Right renal pelvis (tissue), 4 donors: Measurements from ENCODE around the gene TRAP1. TPM values are rescaled to one million over a fixed set of nuclear protein-coding genes. Genes with fewer than 3 reads are reported as not detected.

Experiments
- DNase-seq, 4 donors: peaks; one replicate each; pipeline ENCODE4 v3.0.0-alpha.2; 2013; ENCODE audit warnings: low read depth in 4 of 4, low spot score in 3 of 4, missing footprints in 1 of 4
- polyA plus RNA-seq, 4 donors: library from polyadenylated mRNA; unstranded; fragments of 120-200 nt; gene quantifications; one replicate each; pipeline ENCODE4 v1.2.1, GENCODE V29; 2013; ENCODE audit not compliant: insufficient read length in 4 of 4

TRAP1 gene
- polyA plus RNA-seq, result 100 to 1,000 TPM in 2 of 4 donors, 10 to 100 TPM in 2; 92.8 to 114 (median 101) TPM

DNA sequence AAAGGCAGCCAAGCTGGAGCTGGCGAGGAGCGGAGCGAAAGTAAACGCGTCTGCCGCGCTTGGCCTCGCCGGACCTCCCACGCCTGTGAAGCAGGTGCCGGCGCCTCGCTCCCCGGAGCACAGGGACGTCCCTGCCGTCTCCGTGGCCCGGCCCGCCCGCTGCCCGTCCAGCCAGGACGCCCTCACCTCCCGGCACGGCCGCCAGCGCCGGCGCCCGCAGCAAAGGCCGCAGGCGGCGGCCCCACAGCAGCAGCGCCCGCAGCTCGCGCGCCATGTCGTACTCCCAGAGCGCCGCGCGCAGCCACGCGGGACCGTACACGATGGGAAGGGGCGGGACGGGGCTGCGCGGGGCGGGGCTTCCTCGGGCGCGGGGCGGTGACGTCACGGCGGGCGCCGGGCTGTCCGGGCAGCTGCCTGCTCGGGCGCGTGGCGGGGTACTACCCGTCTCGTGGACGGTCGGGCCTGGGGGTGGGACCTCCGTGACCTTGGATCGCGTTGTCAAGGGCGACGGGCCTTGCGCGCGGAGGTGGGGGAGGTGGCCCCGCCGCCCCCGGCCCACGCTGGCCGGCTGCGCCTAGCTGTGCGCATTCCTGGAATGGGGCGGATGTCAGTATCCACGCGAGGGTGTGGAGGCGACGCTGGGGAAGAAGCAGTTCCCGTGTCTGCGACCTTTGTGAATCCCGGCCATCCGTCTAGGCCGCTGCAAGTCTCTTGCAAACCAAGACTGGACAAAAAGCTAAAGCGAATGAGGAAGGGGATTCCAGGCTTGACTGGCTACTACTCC lies at the start of gene TRAP1:
TSS of gene TRAP1 (minus strand) at position 290 of the 784 bp plus-strand sequence. CDS start at position 274, 16 bp downstream.
- DNase-seq, result peak; percentile 52 to 72 (median 62)

DNA sequence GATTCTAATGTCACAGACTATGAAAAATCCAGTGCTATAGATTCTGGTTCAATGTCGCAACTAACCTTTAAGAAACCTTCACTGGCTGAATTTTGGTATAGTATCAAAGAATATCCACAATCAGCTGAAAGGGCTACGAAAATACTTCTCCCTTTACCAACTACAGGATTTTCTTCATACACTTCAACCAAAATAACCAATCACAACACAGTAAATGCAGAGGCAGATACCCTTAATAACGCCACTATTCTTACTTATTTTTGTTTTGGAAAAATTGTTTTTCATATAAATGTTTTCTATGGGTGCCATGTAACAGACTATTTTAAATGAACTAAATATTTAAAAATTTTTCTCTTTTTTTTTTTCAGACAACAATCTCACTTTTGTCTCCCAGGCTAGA lies 48.9 kb upstream of the TRAP1 start:
- DNase-seq, result no peak

DNA sequence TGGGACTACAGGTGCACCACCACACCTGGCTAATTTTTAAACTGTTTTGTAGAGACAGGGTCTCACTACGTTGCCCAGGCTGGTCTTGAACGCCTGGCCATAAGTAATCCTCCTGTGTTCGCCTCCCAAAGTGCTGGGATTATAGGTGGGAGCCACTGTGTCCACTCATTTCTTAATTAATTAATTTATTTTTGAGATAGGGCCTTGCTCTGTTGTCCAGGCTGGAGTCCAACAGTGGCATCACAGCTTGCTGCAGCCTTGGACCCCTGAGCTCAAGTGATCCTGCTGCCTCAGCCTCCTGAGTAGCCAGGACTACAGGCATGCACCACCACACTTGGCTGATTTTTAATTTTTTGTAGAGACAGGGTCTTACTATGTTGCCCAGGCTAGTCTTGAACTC lies 47.1 kb upstream of the TRAP1 start:
- no peak for DNase-seq

DNA sequence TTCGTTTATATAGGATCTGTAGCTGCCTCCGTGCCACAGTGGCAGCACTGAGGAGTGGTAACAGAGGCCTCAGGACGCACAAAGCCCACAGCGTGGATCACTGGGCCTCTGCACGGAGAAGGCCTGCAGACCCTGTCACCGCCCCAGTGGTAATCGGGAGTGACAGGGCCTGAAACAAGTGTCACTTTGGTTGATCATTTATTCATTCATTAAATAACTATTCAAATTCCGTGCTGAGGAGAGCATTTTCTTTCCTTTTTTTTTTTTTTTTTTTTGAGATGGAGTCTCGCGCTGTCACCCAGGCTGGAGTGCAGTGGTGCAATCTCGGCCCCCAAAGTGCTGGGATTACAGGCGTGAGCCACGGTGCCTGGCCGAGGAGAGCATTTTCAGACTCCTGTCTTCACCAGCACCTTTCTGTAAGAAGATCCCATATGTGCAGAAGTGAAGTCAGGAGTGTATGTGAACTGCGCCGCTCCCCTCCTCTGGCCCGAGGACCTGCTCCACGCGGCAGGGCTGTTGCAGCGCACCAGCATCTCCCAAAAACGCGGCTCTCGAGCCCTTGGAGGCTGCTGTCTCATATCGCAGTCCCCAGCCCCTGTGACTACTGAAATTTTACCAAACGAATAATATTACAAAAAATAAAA lies 44.9 kb upstream of the TRAP1 start:
- no peak for DNase-seq

DNA sequence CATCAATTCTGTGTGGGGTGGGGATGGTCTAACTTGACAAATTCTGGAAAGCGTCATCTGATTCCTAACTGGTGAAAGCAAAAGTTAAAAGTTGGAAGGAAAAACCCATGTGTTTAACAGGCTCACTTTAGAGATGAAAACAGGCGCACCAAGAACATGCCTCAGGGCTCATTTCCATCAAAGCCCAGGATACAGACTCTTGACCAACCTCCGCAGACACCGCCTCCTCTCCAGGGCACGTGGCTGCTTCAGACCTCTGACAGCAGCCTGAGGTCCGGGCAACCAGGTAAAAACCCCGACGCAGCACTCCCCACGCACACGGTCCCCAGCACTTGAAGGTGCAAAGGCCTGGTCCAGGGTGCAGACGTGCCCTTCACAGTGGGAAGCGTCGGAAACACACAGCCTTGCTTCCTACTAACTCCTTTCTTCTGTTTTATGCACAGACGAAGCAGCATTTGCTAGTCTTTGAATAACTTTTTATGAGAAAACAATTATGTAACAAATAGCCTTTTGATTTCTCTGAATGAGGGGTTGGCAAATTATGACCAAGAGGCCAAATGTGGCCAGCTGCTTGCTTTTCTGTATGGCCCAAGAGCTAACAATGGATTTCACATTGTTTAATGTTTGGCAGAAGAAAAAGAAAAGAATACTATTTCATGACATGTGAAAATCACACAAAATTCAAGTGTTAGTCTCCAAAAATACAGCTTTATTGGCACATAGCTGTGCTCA lies 44.2 kb upstream of the TRAP1 start:
- no peak for DNase-seq

DNA sequence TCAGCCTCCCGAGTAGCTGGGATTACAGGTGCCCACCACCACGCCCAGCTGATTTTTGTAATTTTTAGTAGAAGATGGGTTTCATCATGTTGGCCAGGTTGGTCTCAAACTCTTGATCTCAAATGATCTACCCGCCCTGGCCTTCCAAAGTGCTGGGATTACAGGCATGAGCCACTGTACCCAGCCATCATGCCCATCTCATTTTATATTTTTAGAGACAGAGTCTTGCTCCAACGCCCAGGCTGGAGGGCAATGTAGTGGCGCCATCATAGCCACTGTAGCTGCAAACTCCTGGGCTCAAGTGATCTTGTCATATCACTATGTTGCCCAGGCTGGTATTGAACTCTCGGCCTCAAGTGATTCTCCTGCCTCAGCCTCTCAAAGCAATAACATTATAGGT lies 43.2 kb upstream of the TRAP1 start:
- DNase-seq, result no peak

DNA sequence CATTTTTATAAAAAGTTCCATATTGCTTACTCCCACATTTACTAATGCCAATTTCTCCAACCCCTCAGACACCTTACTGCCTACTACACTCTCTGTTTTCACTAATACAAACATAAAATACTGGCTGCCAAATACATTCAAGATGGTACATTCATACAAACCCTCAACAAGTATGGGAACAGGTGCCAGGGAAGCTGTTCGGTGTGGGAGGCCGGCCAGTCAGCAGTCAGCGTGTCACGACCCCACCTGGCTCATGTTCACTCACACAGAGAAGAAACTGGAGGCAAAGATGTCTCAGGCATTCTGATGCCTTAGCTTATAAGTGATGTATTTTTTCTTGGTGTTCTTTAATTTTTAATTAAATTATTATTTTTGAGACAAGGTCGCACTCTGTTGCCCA lies 42.4 kb upstream of the TRAP1 start:
- DNase-seq, result no peak

DNA sequence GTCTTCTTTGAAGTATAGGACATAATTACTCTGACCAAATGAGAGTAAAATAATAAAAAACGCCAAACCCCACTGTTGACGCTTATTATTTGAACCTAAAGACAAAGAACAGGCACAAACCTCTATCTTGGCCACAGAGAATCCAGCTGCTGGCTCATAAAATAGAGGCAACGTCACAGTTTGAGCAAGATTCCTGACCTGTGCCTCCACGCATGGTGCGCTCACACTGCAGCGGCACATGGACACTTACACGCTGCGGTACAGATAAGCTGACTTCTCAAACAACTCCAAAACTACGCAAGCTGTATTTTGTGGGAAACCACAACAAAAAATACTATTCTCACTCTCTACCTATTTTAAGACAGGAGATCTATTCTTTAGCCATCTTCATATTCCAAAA lies 38.8 kb upstream of the TRAP1 start:
- no peak for DNase-seq

DNA sequence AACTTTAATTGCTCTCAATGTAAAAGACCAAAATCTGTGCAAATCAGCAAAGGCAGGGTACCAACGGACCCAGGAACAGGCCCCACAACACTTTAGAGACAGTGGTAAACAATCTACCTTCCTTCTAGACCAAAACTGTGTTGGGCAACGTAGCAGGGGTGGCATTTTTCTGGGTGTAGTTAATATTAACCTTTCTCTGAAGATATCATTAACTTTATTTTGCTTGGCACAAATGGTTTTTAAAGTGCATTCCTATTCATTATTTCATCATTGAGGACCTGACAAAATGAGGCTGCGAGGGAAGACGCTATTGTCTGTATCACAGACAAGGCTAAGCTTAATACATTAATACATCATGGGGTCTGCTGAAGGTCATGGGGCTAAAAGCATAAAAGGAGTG lies 37.9 kb upstream of the TRAP1 start:
- DNase-seq, result no peak

DNA sequence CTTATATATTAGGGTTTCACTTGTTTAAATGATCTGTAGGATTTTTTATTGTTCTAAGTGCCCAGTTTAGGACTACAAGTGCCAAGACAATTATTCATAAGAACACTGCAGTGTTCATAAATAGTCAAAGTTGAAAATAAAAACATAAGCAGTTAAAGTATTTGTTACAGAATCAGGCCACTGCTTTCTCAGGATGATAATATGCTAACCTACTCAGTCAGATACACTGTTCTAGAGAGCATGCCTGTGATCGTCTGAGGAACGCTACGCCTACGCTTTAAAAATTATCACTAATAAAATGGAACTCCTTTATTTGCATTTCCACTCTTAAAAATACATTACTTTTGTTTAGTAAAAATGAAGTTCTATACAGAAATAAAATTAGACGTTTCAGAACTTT lies 37.4 kb upstream of the TRAP1 start:
- no peak for DNase-seq

DNA sequence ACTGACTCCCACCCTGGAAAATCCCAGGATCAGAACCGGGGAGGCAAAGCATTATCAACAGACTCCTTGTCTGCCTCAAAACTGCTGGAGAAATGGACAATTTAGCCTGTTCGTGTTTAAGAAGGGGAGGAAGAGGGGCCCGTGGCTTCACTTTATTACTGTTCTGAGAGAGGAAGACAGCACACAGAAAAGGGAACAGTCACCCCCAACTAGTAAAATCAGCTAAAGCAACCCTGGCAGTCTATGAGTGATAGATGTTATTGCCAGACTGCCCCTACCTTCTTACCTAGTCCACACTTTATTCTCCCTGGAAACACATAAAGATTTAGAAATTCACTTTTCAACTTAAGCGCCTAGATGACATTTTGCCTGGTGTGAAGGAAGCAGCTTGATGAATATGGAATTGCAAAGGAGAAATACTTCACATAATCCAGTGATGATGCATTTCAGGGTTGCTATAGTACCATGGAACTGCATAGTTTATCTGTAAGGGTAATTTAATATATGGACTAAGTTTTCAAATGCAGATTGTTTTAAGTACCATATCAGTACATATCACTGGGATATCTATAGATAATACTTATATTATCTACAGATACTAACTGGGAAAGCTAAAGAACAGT lies 36.9 kb upstream of the TRAP1 start:
- DNase-seq, result no peak

DNA sequence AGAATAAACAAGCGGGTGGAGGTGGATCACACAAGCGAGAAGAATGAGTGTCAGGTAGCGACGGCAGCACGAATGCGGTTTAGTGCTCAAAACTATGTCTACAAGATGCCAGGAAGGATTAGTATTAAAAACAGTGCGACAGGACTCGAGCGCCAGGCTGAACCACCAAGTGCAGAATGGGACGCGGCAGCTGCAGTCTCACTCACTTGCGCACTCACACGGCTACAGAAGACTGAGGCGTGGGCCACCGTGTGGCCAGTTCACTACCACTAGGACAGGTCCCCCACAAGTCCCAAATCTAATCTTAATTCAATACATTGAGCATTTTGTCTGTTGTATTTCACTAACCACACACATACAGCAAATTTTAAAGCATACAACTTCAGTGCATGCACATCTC lies 35.7 kb upstream of the TRAP1 start:
- DNase-seq, result no peak

DNA sequence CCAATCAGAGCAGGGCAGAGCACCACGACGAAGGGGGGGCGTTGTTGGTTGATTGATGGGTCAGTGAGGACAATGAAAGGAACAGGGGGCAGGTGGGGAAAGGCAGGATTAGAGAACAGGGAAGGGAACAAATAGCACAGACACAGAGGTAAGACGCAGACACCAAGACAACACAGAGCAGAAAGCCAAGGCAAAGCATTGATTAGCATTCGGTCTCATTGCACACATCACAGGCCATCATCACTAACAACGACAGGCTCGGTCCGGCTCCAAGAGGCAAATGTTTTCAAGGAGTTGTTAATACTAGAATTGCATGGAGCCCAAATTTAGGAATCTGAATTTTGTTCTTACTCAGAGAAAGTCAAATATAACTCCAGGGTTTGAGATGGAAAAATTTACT lies 34.6 kb upstream of the TRAP1 start:
- DNase-seq, result no peak

DNA sequence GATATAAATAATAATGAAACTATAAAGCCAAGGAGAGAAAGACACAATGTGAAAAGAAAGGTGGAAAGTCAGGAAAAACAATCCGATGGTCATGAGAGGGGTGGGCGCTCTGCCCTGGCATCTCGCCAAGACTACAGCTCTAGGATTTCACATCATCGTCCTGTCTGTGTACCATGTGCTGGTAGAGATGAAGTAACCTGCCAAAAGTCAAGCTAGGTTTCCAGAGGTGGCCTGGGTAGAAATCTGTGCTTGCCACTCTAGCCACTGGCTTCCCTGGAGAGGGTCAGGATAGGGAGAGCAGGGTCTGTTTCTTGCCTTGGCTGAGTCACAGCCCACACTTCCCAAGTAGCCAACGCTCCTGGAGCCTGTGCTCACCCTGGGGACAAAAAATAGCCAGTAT lies 31.0 kb upstream of the TRAP1 start:
- DNase-seq, result no peak

DNA sequence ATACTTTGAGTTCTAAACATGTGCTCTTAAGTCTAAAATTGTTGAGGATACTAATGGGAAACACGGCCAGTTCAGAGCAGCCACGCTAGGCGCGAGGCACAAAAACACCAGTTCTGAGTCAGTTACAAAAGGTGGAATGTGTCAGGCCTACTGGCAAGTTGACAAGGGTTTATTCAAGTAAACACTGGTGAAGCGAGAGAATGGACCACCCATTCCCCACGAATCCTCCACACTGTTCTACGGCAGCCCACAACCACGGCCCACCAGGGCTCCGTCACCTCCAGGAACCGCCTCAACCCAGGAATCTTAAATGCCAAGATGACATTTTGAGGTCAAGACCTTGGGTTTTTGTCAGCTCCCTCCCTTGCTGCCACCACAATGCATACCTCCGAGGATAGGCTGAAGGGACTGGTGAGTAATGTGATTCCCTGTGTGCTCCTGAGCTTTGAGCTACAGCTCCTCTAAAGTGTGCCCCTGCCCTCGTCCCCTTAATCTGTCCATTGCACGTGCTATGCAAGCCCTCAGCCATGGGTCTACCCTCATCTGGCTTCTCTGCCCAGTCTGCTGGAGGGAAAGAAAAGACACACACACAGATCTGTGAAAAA lies 28.5 kb upstream of the TRAP1 start:
- no peak for DNase-seq

DNA sequence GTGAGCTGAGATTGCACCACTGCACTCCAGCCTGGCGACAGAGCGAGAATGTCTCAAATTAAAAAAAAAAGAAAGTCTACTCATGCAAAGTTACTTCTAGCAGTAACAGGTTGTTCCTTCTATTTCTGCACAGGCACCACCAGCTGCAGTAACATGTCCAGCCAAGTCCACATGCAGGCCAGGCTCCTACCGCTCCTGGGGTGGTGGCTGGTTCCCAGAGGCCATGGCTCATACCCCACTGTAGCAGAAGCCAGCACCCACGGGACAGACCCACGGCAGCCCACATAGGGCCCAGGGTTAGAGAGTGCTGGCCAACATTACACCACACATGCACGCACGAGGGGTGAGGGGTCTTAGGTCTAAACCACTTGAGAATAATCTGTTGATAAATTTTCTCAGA lies 26.7 kb upstream of the TRAP1 start:
- no peak for DNase-seq

DNA sequence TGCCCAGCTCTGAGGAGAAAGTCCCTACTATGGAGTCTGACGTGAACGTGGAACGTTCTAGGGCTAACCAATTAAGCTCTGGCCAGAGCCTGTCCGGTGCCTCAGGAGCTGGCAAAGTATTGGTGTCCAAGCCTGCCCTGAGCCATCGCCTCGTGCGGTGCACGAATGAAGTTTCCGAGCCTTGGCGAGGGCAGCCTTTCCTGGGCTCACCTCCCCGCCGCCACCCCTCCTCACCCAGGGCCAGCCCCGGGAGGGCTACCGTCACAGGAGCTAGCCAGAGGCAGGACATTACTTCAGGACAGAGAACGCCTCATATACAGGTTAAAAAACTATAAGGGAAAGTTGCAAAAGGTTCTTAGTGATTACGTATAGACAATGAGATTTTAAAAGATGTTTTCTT lies 23.6 kb upstream of the TRAP1 start:
- DNase-seq, result no peak

DNA sequence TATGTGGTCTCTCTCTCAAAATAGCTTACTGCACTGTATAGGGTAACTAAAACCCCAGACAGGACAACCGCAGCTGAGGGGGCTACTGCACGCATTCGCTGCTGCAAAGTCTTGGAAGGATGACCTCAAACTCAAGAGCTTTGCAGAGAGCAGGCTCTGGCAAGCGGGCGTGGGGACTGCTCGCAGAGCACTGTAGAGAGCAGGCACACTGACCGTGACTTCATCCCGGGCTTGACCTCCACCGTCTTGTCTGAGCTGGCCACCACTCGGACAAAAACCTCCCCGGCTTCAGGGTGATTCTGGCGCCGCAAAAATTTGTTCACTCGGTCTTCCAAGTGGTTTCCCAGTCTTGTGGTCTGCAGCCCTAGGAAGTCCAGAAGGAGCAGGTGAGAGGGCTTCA lies 22.9 kb upstream of the TRAP1 start:
- no peak for DNase-seq

DNA sequence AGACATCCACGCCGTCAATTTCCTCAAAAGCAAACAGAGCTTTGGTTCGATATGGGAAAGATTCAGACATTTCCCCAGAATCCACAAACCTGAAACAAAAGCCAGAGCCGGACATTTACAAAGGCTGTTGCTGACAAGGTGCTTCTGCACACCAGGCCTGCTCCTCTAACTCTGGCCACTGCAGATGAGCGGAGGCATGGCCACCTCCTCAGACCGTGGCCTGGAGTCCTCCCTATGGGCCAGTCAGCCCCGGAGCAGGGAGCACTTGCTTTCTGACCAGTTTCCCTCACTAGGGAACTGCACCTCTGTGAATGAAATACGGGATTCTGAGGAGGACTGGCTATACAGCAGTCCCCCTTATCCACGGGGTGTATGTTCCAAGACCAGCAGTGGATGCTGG lies 22.3 kb upstream of the TRAP1 start:
- DNase-seq, result no peak

DNA sequence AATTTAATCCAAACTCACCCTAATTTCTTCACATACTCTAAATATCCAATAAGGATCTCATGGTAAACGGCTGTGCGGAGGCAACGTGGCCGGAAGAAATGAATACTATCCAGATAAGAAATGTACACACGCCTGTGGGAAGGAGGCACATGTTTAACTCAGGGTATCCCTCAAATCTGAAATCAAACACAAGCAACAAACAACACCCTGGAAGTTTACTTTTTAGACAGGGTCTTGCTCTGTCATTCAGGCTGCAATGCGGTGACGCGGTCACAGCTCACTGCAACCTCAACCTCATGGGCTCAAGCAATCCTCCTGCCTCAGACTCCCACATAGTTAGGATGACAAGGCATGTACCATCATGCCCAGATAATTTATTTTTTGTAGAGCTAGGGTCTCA lies 21.2 kb upstream of the TRAP1 start:
- no peak for DNase-seq

DNA sequence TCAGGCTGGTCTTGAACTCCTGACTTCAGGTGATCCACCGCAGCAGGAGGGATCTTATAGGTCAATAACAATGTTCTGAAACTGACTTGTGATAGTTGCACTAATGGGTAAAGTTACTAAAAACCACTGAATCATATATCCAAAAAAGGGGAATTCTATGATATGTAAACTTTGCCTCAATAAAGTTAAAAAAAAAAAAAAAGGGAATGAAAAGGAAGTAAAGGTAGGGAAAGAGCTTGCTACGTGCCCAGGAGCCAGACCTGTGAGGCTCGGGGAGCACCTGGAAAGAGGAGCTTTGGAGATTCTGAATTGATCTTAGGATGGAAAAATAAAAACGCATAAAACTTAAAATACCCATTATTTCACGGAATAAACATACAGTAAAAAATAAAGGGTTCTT lies 20.8 kb upstream of the TRAP1 start:
- DNase-seq, result no peak
